ENCODE data around the gene MYO3B. TPM values are rescaled to one million over a fixed set of nuclear protein-coding genes. Genes with fewer than 3 reads are reported as not detected.

The MYO3B gene
- polyA plus RNA-seq, 1 of the 3 experiments (the other 2 are of a cell fraction), result not detected

DNA sequence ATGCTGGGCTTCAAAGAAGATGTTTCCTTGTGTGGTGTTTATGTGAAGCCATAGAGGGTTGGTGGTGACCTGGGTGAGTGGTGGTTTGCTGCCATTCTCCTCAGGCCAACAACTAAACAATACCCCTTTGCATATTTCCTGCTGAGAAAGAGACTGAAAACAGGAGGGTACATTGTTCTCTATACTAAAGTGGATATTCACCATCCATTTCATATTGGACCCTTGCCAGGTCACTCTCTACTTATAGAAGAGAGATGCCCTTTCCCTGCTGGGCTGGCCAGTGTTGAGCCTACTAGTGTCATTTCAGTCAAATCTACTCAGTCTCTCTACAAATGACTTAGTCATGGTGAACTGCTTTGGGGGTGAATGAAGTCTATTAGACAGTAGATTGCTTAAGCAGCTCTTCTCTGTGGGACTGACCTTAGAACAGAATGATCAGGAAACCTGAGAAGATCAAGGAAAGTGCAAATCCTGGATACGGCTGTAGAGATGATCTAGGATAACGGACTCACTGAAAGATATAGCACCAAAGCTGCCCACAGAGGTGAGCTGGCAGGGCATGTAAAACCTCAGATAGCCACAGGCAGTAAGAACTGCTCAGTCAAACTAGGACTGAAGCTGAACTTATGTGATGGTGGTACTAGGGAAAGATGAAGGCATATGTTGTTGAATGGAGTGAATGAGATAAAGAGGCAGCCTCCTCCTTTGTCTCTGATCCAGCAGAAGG lies 154.9 kb downstream of the MYO3B start:
- H3K4me1 ChIP-seq (ENCODE audit: control insufficient read depth in 1 of 2, insufficient read depth in 2 of 2, low read depth in 1 of 2, low read length in 1 of 2), result no peaks in the 10 kb centered on the region
- H2AFZ ChIP-seq (ENCODE audit: low read depth), result no peak overlapping the region
- CTCF ChIA-PET, result interaction anchor here (0.5 to 2.2 kb wide), 4 partner anchors 9 to 951 kb away, joined by 3 to 10 read pairs (median 4); no protein-coding TSS in a partner anchor
- H3K4me3 ChIP-seq (ENCODE audit: low read depth in 2 of 2, low read length in 1 of 2), result no peak overlapping the region
- no peak overlapping the region for H3K27ac ChIP-seq (ENCODE audit: low read depth in 2 of 2, low read length in 1 of 2)
- no peaks in the 10 kb centered on the region for H3K79me2 ChIP-seq (ENCODE audit: insufficient read depth)
- no peaks in the 10 kb centered on the region for H3K9me2 ChIP-seq
- H3K9ac ChIP-seq, result no peak overlapping the region
- H3K36me3 ChIP-seq (replicated peaks in 1 of 2; ENCODE audit: control insufficient read depth in 1 of 2, insufficient read depth in 2 of 2, low read length in 1 of 2), result no peaks in the 10 kb centered on the region
- POLR2A ChIA-PET, result no interaction called here
- DNase-seq, result no peak
- no peaks in the 10 kb centered on the region for H3F3A ChIP-seq (replicated peaks; ENCODE audit: insufficient read depth)
- WGBS (ENCODE audit: low lambda C conversion rate), result 44% methylated on average over 2 of the region's 2 CpGs
- no peaks in the 10 kb centered on the region for H3K9me3 ChIP-seq
- H3K27me3 ChIP-seq (ENCODE audit: insufficient read depth), result no peaks in the 10 kb centered on the region
- H4K20me1 ChIP-seq (ENCODE audit: insufficient read depth), result no peaks in the 10 kb centered on the region
- TF ChIP-seq FOXJ3 (CRISPR knock-in tag; IDR thresholded peaks at IDR 0.05), result no peak
- TF ChIP-seq RAD21 (IDR thresholded peaks at IDR 0.05; ENCODE audit: low read length), result no peak
- no peak for TF ChIP-seq POLR2AphosphoS5 (IDR thresholded peaks at IDR 0.05; ENCODE audit: low read depth, low read length)
- no peak for TF ChIP-seq RCOR1 (IDR thresholded peaks at IDR 0.05; ENCODE audit: low read length)
- TF ChIP-seq CTCF (IDR thresholded peaks at IDR 0.05), result no peak
- TF ChIP-seq NFIC (IDR thresholded peaks at IDR 0.05; ENCODE audit: borderline replicate concordance), result no peak
- TF ChIP-seq PBX3 (IDR thresholded peaks at IDR 0.05), result no peak
- no peak for TF ChIP-seq GABPA (IDR thresholded peaks at IDR 0.05; ENCODE audit: low read depth)
- TF ChIP-seq, protein P1, sequence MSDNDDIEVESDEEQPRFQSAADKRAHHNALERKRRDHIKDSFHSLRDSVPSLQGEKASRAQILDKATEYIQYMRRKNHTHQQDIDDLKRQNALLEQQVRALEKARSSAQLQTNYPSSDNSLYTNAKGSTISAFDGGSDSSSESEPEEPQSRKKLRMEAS (IDR thresholded peaks at IDR 0.05; ENCODE audit: low read depth), result no peak
- TF ChIP-seq, protein P2, sequence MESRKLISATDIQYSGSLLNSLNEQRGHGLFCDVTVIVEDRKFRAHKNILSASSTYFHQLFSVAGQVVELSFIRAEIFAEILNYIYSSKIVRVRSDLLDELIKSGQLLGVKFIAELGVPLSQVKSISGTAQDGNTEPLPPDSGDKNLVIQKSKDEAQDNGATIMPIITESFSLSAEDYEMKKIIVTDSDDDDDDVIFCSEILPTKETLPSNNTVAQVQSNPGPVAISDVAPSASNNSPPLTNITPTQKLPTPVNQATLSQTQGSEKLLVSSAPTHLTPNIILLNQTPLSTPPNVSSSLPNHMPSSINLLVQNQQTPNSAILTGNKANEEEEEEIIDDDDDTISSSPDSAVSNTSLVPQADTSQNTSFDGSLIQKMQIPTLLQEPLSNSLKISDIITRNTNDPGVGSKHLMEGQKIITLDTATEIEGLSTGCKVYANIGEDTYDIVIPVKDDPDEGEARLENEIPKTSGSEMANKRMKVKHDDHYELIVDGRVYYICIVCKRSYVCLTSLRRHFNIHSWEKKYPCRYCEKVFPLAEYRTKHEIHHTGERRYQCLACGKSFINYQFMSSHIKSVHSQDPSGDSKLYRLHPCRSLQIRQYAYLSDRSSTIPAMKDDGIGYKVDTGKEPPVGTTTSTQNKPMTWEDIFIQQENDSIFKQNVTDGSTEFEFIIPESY (IDR thresholded peaks at IDR 0.05; ENCODE audit: borderline replicate concordance, low read depth), result no peak
- TF ChIP-seq TAF1 (IDR thresholded peaks at IDR 0.05; ENCODE audit: borderline replicate concordance, low read depth, low read length), result no peak
- no peak for TF ChIP-seq TCF12 (IDR thresholded peaks at IDR 0.05)
- no peak for TF ChIP-seq MXI1 (IDR thresholded peaks at IDR 0.05; ENCODE audit: low read depth, low read length)
- no peak for TF ChIP-seq GATA2 (CRISPR knock-in tag; IDR thresholded peaks at IDR 0.05)
- no peak for TF ChIP-seq TEAD4 (IDR thresholded peaks at IDR 0.05; ENCODE audit: borderline replicate concordance, insufficient read depth)
- no peak overlapping the region for H3K4me2 ChIP-seq

All from SK-N-SH (cell line).